K562 (cell line): ENCODE measurements around the gene SON. TPM values are rescaled to one million over a fixed set of nuclear protein-coding genes. Genes with fewer than 3 reads are reported as not detected.

Experiments used
- ATF6 ChIP-seq: sonication (generic); formaldehyde crosslinking; IDR thresholded peaks from 2 replicates; pipeline ENCODE4 v1.4.0; 2020; ENCODE audit warnings: mild to moderate bottlenecking, missing genetic modification reagents
- CREB3 ChIP-seq: fragments of 450-650 bp; conservative IDR thresholded peaks from 2 replicates; pipeline ENCODE4 v1.6.1; 2016; ENCODE audit warnings: missing genetic modification characterization, low read depth, mild to moderate bottlenecking, missing compliant biosample characterization, moderate library complexity
- CXXC5 ChIP-seq: fragments of 250-450 bp; sonication (Bioruptor Pico); IDR thresholded peaks from 2 replicates; pipeline ENCODE4 v1.8.0; 2022; ENCODE audit warnings: inconsistent platforms, mild to moderate bottlenecking, moderate library complexity
- ETS1 ChIP-seq: conservative IDR thresholded peaks from 2 replicates; pipeline ENCODE4 v1.6.1; 2011; ENCODE audit warnings: low read depth, mild to moderate bottlenecking, low read length; ENCODE audit not compliant: control insufficient read depth
- NFIX ChIP-seq: fragments of 250-450 bp; sonication (Bioruptor Pico); IDR thresholded peaks from 2 replicates; pipeline ENCODE4 v1.4.0; 2020; ENCODE audit warnings: low read depth, mild to moderate bottlenecking, moderate library complexity
- PTRF ChIP-seq: fragments of 450-650 bp; IDR thresholded peaks from 2 replicates; pipeline ENCODE4 v1.6.1; 2016; ENCODE audit warnings: mild to moderate bottlenecking, missing genetic modification characterization, missing compliant biosample characterization
- RERE ChIP-seq: sonication (generic); formaldehyde crosslinking; IDR thresholded peaks from 2 replicates; pipeline ENCODE4 v1.8.0; 2023; ENCODE audit warnings: missing genetic modification reagents, mild to moderate bottlenecking, borderline replicate concordance
- TAF1 ChIP-seq: IDR thresholded peaks from 2 replicates; pipeline ENCODE4 v1.6.1; 2011; ENCODE audit warnings: mild to moderate bottlenecking, low read length, moderate library complexity; ENCODE audit not compliant: insufficient read depth, control insufficient read depth, severe bottlenecking; ENCODE audit errors: extremely low read depth
- ZNF609 ChIP-seq: sonication (generic); formaldehyde crosslinking; IDR thresholded peaks from 2 replicates; pipeline ENCODE4 v1.8.1; 2023; ENCODE audit warnings: missing genetic modification reagents, mild to moderate bottlenecking, borderline replicate concordance
- polyA plus RNA-seq, 8 experiments: library from polyadenylated mRNA; depleted of rRNA in 4 of 8; stranded (reverse) in 5 of 8; unstranded in 3 of 8; fragments of >200 nt; fragmentation: Nextera tagmentation in 2 of 8; fragmentation: Illumina TruSeq in 1 of 8; extraction: Ambion mirVana in 2 of 8; extraction: Trizol in 1 of 8; gene quantifications; 2 replicates each; pipeline versions ENCODE4 v1.2.1 to v1.2.3, GENCODE V29; 2011 to 2014; ENCODE audit warnings: inconsistent platforms in 1 of 8, missing spikeins in 1 of 8
- total RNA-seq, 7 experiments: library from RNA; depleted of rRNA in 6 of 7; stranded (reverse); fragments of >200 nt in 6 of 7; fragmentation: Illumina TruSeq in 2 of 7; extraction: Trizol in 2 of 7; gene quantifications; 2 replicates each; pipeline versions ENCODE4 v1.2.1 to v1.2.3, GENCODE V29; 2011 to 2021; ENCODE audit warnings: low replicate concordance in 1 of 7

Gene SON
- total and polyA plus RNA-seq, 9 of the 15 experiments (the other 6 are each of a cell fraction or from before 2014, with no cell fraction given): 105 to 742 (median 187) TPM

GRCh38 chr21:33552093-33552998, 9.5 kb downstream of the SON start (continued):
- TF ChIP-seq ZNF609 (no peak), TAF1 (peak; percentile 10), PTRF (tag) (no peak), CXXC5 (CRISPR knock-in tag) (no peak), RERE (CRISPR knock-in tag) (no peak), ETS1 (peak; percentile 26; the same call in 1 of the 2 replicates), ATF6 (no peak), NFIX (CRISPR knock-in tag) (no peak), CREB3 (no peak)
